Endometrial microvascular endothelial cells (primary cell): ENCODE results near the gene OR4A16. TPM values are rescaled to one million over a fixed set of nuclear protein-coding genes. Genes with fewer than 3 reads are reported as not detected.

ENCODE experiments used
- in situ Hi-C: cut with HindIII; loops from 2 replicates; pipeline ENCODE4 v1.10.0; 2017; ENCODE audit warnings: low sequenced_read_pairs, low pct_unique_long_range_greater_than_20kb; ENCODE audit errors: inconsistent ontology term
- total RNA-seq: library from RNA; depleted of rRNA; stranded (reverse); fragments of >200 nt; gene quantifications from one replicate; pipeline ENCODE4 v1.2.3, GENCODE V29; 2015; ENCODE audit errors: inconsistent ontology term

Gene OR4A16, protein sequence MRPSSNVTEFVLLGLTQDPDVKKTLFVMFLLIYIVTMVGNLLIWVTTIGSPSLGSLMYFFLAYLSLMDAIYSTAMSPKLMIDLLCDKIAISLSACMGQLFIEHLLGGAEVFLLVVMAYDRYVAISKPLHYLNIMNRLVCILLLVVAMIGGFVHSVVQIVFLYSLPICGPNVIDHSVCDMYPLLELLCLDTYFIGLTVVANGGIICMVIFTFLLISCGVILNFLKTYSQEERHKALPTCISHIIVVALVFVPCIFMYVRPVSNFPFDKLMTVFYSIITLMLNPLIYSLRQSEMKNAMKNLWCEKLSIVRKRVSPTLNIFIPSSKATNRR
- not detected for total RNA-seq

DNA sequence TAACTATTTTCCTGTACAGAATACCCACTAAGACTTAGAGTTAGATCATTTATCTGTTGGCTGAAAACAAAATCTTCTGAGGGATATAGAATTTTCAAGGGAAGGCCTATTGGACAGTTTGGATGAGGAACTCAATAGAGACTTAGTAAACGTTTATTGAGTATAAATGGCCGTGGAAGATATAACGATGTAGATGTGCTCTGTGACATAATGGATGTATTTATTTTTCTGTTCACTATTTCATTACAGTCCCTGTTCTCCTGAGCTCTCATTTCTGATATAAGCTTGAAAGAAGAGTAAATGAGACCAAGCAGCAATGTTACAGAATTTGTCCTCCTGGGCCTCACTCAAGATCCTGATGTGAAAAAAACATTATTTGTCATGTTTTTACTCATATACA, at the start of gene OR4A16:
Gene OR4A16, plus strand, starts transcription at position 301 of the 400 bp plus-strand sequence. Its CDS starts 0 bp downstream, at position 301.
- in situ Hi-C loops: no loop called here

DNA sequence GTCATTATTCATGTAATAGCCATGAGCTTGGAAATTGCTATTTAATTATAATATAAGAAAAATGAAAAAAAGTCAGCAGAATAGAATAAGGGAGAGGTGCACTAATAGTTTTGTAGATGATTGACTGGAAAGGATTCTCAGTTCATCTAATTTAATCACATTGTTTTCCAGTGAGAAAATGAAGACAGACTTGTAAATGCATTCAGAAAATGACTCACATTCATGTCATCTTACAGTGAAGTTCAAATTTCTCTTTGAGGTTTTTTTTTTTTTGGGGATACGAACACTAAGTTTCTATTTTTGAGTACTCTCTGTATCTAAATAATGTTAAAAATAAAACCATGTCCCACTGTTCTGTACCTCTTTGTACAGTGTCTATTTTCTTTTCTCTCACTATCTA, 18.5 kb upstream of the OR4A16 start:
- in situ Hi-C loops: no loop called here

DNA sequence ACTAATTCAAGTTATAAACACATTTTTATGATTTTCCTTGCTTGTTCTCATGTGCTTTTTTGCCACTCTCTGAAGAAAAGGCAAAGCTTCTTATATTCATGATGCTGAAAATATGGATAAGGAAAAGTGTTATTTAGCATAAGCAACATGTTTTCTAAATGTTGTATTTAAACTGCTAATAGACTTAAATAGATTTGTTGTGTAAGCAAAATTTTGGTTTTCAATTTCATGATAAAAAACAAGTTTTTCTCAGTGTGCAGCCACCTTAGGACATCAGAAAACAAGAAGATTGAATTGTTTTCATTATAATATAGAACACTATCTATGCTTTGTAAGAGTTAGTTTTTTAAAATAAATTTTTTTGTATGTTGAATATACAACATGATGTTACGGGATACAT, 2.3 kb downstream of the OR4A16 start:
- in situ Hi-C loops: no loop called here

DNA sequence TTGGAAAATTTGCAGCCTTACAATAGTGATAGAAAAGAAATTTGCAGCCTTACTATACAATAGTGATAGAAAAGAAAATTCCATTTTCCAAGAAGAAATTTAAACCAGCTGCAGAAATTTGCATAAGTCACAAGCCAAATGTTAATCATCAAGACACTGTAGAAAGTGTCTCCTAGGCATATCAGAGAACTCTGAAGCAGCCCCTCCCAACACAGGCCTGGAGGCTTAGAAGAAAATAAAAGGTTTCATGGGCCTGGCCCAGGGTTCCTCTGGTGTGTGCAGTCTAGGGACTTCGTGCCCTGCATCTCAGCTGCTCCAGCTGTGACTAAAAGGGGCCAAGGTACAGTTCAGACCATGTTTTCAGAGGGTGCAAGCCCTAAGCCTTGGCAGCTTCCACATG, 6.0 kb downstream of the OR4A16 start:
- in situ Hi-C loops: no loop called here

DNA sequence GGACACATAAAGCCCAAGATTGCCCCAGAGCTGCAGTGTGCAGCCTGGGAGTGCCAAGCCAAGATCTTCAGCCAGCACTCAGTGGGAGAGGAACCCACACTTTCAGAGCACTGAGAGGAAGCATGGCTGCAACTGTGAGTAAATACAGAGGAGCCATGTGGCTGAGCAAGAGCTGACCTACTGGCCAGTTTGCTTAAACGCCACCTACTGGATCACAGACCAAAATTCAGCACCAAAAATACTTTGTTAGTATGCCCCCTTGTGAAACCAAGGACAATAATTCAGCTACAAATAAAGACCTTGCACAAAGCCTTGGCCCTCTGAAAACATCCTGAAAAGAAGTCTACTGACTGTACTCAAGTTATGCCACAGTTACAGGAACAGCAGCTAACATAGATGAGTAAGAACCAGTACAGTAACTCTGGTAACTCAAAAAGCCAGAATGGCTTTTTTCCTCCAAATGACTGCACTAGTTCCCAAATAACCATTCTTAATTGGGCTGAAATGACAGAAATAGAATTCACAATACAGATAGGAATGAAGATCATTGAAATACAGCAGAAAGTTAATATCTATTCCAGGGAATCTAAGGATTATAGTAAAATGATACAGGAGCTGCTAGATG, 14.7 kb downstream of the OR4A16 start:
- in situ Hi-C loops: no loop called here

DNA sequence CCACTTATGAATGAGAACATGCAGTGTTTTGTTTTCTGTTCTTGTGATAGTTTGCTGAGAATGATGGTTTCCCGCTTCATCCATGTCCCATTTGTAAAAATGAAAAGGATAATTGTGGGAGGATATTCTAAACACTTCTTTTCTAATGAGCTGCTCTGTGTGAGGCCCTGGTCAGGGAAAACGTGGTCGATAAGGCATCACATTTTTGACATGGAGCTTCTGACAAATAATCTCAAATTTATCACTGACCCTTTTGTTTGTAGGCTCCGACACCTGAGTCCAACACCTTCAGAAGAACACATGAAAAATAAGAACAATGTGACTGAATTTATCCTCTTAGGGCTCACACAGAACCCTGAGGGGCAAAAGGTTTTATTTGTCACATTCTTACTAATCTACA, 24.7 kb downstream of the OR4A16 start, which contains the start of gene OR4A15:
Gene OR4A15, plus strand, starts transcription at position 301 of the 400 bp plus-strand sequence. Its CDS starts 0 bp downstream, at position 301.
- in situ Hi-C loops: no loop called here

Other genes starting within 250 kb of the OR4A16 start
- not detected for gene TRIM48, start 81.0 kb upstream of the OR4A16 start, total RNA-seq
- gene OR4A15, start 24.8 kb downstream of the OR4A16 start, total RNA-seq: not detected
- not detected for gene OR4C15, start 211.3 kb downstream of the OR4A16 start, total RNA-seq
- not detected for gene OR4C16, start 228.9 kb downstream of the OR4A16 start, total RNA-seq